Suprapubic skin (tissue), 4 donors: ENCODE data around the gene CRTC3. TPM values are rescaled to one million over a fixed set of nuclear protein-coding genes. Genes with fewer than 3 reads are reported as not detected.

Experiments
- DNase-seq, 2 donors: peaks; one replicate each; pipeline ENCODE4 v3.0.0-alpha.2; 2019; ENCODE audit warnings: low spot score in 2 of 2
- H3K27ac ChIP-seq: fragments of 200-600 bp; sonication (generic); one replicate; pipeline ENCODE4 v1.5.1; 2019
- H3K27me3 ChIP-seq: fragments of 200-600 bp; sonication (generic); one replicate; pipeline ENCODE4 v1.5.1; 2019
- H3K36me3 ChIP-seq: fragments of 200-600 bp; sonication (generic); one replicate; pipeline ENCODE4 v1.5.1; 2019
- H3K4me1 ChIP-seq: fragments of 200-600 bp; sonication (generic); one replicate; pipeline ENCODE4 v1.5.1; 2019
- H3K4me3 ChIP-seq: fragments of 200-600 bp; sonication (generic); one replicate; pipeline ENCODE4 v1.5.1; 2019; ENCODE audit warnings: mild to moderate bottlenecking
- H3K9me3 ChIP-seq: fragments of 200-600 bp; sonication (generic); one replicate; pipeline ENCODE4 v1.5.1; 2019
- EP300 ChIP-seq: sonication (generic); formaldehyde crosslinking; IDR thresholded peaks from one replicate; pipeline ENCODE4 v1.6.1; 2017; ENCODE audit warnings: antibody characterized with exemption
- POLR2A ChIP-seq, 2 donors: fragments of 450-650 bp; IDR thresholded peaks; one replicate each; pipeline ENCODE4 v1.6.1; 2017; ENCODE audit warnings: antibody characterized with exemption in 2 of 2, mild to moderate bottlenecking in 2 of 2, moderate library complexity in 2 of 2
- POLR2AphosphoS5 ChIP-seq, 3 donors: sonication (generic); formaldehyde crosslinking; IDR thresholded peaks; one replicate each; pipeline ENCODE4 v1.6.1; 2017; ENCODE audit warnings: antibody characterized with exemption in 3 of 3
- WGBS: methylation state at CpG from one replicate; pipeline ENCODE4 v1.1.5; 2018; 5-methylcytosine and 5-hydroxymethylcytosine counted together
- total RNA-seq, 4 donors: library from RNA; depleted of rRNA; stranded (reverse); fragments of >200 nt; gene quantifications; one replicate each; pipeline ENCODE4 v1.1.0, GENCODE V29; 2016
- TF ChIP-seq, protein P1 (sequence below), 2 donors: fragments of 200-600 bp in 1 of 2; fragments of 450-650 bp in 1 of 2; sonication (generic) in 1 of 2; IDR thresholded peaks; one replicate each; pipeline ENCODE4 v1.5.1; 2016 to 2019; ENCODE audit warnings: antibody characterized with exemption in 2 of 2, mild to moderate bottlenecking in 1 of 2, moderate library complexity in 1 of 2

The CRTC3 gene
- total RNA-seq, 4 donors from 2014 or later: 23.6 to 50.4 (median 33.4) TPM

DNA sequence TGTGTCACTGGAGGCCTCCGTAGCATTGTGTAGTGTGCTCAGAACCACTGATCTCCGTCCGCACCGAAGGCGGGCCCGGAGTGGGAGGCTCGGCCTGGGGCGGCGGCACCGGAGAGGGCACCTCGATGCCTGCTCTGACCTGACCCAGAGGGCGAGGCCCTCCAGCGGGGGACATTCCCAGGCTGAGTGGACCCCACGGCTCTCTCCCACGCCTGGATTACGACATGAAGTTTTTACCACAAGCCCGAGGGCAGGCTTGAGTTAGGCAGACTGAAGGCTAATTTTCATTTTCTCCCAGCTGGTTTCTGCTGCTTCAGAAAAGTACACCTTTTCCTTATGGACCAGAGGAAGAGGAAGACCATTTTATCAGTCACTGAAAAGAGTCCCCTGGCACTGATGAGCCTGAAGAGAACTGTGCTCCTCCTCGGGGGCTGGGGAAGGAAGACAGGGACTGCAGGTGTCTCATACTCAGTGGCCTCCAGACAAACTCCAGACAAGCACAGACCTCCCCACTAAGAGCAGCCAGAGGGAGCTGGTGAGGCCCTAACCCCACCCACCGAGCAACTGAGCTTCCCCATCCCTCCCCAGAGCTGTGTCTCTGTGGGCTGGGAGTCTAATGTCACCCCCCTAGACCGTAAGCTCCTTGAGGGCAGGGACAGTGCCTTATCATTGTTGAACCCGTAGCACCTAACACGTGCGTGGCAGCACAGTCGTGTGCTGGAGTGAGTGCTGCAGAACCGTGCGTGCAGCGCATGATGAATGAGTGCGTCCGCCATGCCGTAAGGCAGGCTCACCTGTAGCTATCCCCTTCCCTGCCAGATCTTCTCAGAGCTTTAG, 113.0 kb downstream of the CRTC3 start:
- H3K9me3 ChIP-seq: no peaks in the 10 kb centered on the region
- H3K27me3 ChIP-seq: no peaks in the 10 kb centered on the region
- H3K27ac ChIP-seq: no peak overlapping the region
- no peak overlapping the region for H3K4me3 ChIP-seq
- TF ChIP-seq EP300 (no peak), POLR2A (IDR thresholded peaks at IDR 0.05) (no peak), POLR2AphosphoS5 (IDR thresholded peaks at IDR 0.05) (no peak)
- TF ChIP-seq, protein P1, sequence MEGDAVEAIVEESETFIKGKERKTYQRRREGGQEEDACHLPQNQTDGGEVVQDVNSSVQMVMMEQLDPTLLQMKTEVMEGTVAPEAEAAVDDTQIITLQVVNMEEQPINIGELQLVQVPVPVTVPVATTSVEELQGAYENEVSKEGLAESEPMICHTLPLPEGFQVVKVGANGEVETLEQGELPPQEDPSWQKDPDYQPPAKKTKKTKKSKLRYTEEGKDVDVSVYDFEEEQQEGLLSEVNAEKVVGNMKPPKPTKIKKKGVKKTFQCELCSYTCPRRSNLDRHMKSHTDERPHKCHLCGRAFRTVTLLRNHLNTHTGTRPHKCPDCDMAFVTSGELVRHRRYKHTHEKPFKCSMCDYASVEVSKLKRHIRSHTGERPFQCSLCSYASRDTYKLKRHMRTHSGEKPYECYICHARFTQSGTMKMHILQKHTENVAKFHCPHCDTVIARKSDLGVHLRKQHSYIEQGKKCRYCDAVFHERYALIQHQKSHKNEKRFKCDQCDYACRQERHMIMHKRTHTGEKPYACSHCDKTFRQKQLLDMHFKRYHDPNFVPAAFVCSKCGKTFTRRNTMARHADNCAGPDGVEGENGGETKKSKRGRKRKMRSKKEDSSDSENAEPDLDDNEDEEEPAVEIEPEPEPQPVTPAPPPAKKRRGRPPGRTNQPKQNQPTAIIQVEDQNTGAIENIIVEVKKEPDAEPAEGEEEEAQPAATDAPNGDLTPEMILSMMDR (IDR thresholded peaks at IDR 0.05): no peak
- DNase-seq: no peak
- H3K36me3 ChIP-seq: peaks cover 54% of the 10 kb centered on the region
- WGBS: 89% methylated on average over 14 of the region's 30 CpGs
- no peaks in the 10 kb centered on the region for H3K4me1 ChIP-seq

DNA sequence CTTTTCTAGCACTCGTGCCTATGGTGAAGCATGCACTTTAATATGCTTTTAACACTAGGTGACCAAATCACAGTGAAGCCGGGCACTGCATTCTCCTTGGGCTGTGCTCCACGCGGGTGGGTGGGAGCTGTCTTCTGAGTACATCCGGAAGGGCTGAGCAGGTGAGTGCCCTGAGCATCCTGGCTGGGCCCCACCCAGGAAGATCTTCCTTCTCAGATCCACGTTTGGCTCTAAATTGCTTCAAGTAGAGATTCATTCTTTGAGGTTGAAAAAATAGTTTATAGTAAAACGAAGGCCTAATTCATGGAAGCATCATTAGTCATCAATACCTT, 113.5 kb downstream of the CRTC3 start:
- H3K27ac ChIP-seq: no peak overlapping the region
- DNase-seq: no peak
- H3K4me3 ChIP-seq: no peak overlapping the region
- H3K36me3 ChIP-seq: peaks cover 50% of the 10 kb centered on the region
- no peaks in the 10 kb centered on the region for H3K27me3 ChIP-seq
- H3K9me3 ChIP-seq: no peaks in the 10 kb centered on the region
- no peak for TF ChIP-seq POLR2AphosphoS5 (IDR thresholded peaks at IDR 0.05)
- no peak for TF ChIP-seq POLR2A (IDR thresholded peaks at IDR 0.05)
- TF ChIP-seq, protein P1 (IDR thresholded peaks at IDR 0.05): no peak
- TF ChIP-seq EP300: no peak
- 91% methylated on average over 7 of the region's 7 CpGs for WGBS
- peaks cover 5% of the 10 kb centered on the region for H3K4me1 ChIP-seq

DNA sequence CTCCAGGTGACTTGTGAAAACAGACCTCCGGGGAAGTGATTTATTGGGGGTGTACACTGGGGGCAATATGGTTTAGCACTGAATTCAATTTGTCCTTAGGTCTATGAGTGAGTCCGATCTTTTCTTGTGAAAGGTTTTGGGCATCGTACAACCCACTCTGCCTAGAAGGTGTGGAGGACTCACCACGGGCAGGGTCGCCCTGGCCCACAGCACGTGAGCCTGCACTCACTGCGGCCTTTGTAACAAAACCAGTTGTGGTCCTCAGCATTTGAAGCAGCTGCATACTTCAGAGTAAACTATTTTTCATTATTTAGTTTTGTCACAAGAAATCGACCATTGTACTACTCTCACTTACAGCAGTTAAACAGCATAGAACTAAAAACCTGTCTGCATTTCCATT, 114.8 kb downstream of the CRTC3 start:
- peaks cover 41% of the 10 kb centered on the region for H3K36me3 ChIP-seq
- no peak overlapping the region for H3K4me3 ChIP-seq
- no peaks in the 10 kb centered on the region for H3K9me3 ChIP-seq
- H3K27ac ChIP-seq: no peak overlapping the region
- no peak for TF ChIP-seq POLR2AphosphoS5 (IDR thresholded peaks at IDR 0.05)
- 78% methylated on average over 8 of the region's 8 CpGs for WGBS
- H3K4me1 ChIP-seq: peaks cover 10% of the 10 kb centered on the region
- DNase-seq: no peak
- no peaks in the 10 kb centered on the region for H3K27me3 ChIP-seq

DNA sequence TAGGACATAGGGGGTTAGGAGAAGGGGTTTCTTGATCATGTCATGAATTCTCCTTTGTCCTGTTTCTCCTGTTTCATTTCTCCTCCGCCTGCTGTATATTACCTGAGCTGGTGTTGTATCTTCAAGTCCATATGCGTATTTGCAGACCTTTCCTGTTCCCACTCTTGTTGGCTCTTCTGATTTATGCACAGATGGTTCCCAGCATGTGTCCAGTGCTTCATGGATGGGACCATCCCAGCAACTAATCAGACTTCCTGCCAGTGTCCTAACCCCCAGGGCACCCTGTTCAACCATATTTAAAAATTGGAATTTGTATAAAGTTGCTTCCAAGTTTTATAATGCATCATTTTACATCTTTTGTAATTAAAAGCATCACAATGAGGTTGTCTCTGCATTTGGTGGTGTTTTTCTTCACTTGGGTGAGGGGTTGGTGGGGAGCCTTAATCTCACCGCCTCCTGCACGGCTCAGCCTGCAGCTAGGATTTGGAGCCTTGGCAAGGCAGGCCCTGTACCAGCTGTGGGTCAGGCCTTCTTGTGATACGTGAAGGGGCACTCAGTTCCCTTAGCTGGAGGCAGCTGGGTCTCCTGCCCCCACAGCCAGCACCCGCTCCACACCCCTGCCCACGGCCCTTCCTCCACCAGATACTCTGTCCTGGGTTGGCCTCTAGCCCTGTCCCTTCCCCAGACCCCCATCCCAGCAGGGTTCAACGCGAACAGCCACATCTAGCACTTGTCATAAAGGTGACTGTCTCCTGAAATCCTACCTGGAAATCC, 115.4 kb downstream of the CRTC3 start:
- no peak overlapping the region for H3K27ac ChIP-seq
- peaks cover 10% of the 10 kb centered on the region for H3K4me1 ChIP-seq

DNA sequence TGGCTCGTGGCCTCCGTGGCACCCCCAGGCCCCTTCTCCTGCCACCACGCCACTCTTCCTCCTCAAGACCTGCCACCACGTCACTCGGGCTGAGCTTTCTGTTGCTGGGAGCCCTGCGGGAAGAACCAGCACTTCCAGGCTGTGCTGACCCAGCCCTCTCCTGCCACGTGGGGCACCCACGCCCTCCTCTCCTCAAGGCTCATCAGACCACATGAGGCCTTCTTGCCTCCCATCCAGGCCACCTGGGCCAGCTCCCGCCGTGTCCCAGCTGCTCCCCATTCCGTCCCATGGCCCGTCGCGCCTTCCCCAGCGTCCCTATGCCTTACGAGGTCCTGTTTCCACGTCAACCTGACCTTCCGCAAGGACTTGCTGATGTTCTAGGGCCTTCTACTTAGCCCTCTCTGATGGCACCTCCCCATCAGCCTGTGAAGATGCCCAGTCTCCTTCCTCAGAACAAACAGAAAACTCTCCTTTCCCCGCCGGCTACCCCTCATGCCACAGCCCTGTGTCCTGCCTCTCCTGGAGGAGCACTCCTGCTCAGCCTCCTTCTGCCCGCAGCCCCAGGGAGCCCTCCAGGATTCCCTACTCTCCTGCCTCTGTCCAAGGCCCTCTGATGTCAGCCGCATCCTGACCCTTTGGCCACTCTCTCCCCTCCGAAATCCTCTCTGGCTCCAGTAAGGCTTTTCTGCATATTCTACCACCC, 116.3 kb downstream of the CRTC3 start:
- TF ChIP-seq POLR2AphosphoS5 (IDR thresholded peaks at IDR 0.05) (no peak), EP300 (no peak), POLR2A (IDR thresholded peaks at IDR 0.05) (no peak)
- TF ChIP-seq, protein P1 (IDR thresholded peaks at IDR 0.05): no peak
- H3K27ac ChIP-seq: no peak overlapping the region
- 69% methylated on average over 23 of the region's 23 CpGs for WGBS
- H3K36me3 ChIP-seq: peaks cover 28% of the 10 kb centered on the region
- no peaks in the 10 kb centered on the region for H3K9me3 ChIP-seq
- no peaks in the 10 kb centered on the region for H3K27me3 ChIP-seq
- peaks cover 10% of the 10 kb centered on the region for H3K4me1 ChIP-seq
- DNase-seq: no peak
- H3K4me3 ChIP-seq: no peak overlapping the region

More for the DNA sequence above, 115.4 kb downstream of the CRTC3 start:
- H3K27me3 ChIP-seq: no peaks in the 10 kb centered on the region
- TF ChIP-seq, protein P1 (IDR thresholded peaks at IDR 0.05): no peak
- TF ChIP-seq POLR2AphosphoS5 (IDR thresholded peaks at IDR 0.05) (no peak), EP300 (no peak), POLR2A (IDR thresholded peaks at IDR 0.05) (no peak)
- no peak overlapping the region for H3K4me3 ChIP-seq
- no peaks in the 10 kb centered on the region for H3K9me3 ChIP-seq
- H3K36me3 ChIP-seq: peaks cover 36% of the 10 kb centered on the region
- DNase-seq: no peak
- WGBS: 83% methylated on average over 9 of the region's 9 CpGs
